Adrenal gland (tissue), 12 donors: ENCODE data around the gene SIM2. TPM values are rescaled to one million over a fixed set of nuclear protein-coding genes. Genes with fewer than 3 reads are reported as not detected.
"Not testable (repeated sequence)": the region's sequence is repeated elsewhere in the genome, so short reads cannot be mapped to it uniquely, and the experiment has no call there.

ENCODE experiments used
- DNase-seq, 7 donors: peaks; one replicate each; pipeline ENCODE4 v3.0.0-alpha.2; 2019 to 2020
- H3K27ac ChIP-seq, 5 donors: fragments of 200-600 bp; sonication (generic) in 4 of 5; 1 replicate in 3 of 5; 2 replicates in 2 of 5; pipeline versions ENCODE4 v1.5.1 to v1.8.0; 2016 to 2020; ENCODE audit warnings: mild to moderate bottlenecking in 1 of 5
- H3K27me3 ChIP-seq: fragments of 200-600 bp; 2 replicates; pipeline ENCODE4 v1.8.0; 2021
- H3K36me3 ChIP-seq, 2 donors: fragments of 200-600 bp; replicated peaks in 1 of 2; 1 replicate in 1 of 2; 2 replicates in 1 of 2; pipeline versions ENCODE4 v1.5.1 to v1.8.0; 2018 to 2022
- H3K4me1 ChIP-seq, 2 donors: fragments of 200-600 bp; replicated peaks in 1 of 2; 1 replicate in 1 of 2; 2 replicates in 1 of 2; pipeline versions ENCODE4 v1.5.1 to v1.8.0; 2018 to 2021
- H3K4me3 ChIP-seq, 4 donors: fragments of 200-600 bp; sonication (generic) in 3 of 4; one replicate each; pipeline ENCODE4 v1.5.1; 2016 to 2018
- H3K9me3 ChIP-seq, 3 donors: fragments of 200-600 bp; sonication (generic) in 1 of 3; replicated peaks in 1 of 3; 1 replicate in 2 of 3; 2 replicates in 1 of 3; pipeline versions ENCODE4 v1.5.1 to v1.8.0; 2016 to 2021
- CTCF ChIP-seq, 6 experiments: fragments of 450-650 bp in 4 of 6; fragments of 200-600 bp in 2 of 6; sonication (generic) in 1 of 6; IDR thresholded peaks; 1 replicate in 5 of 6; 2 replicates in 1 of 6; pipeline versions ENCODE4 v1.5.1 to v1.8.0; 2016 to 2021; ENCODE audit warnings: antibody characterized with exemption in 6 of 6, mild to moderate bottlenecking in 2 of 6, moderate library complexity in 1 of 6
- POLR2A ChIP-seq, 2 donors: fragments of 450-650 bp; IDR thresholded peaks; one replicate each; pipeline ENCODE4 v1.6.1; 2017; ENCODE audit warnings: antibody characterized with exemption in 2 of 2, mild to moderate bottlenecking in 2 of 2, moderate library complexity in 1 of 2
- WGBS, 4 donors: extraction: QIAGEN DNeasy Blood & Tissue Kit in 2 of 4; methylation state at CpG; one replicate each; pipeline versions ENCODE4 v1.1.5 to v1.1.7; 2013 to 2017; 5-methylcytosine and 5-hydroxymethylcytosine counted together
- intact Hi-C, 2 donors: fragments of 100-400 bp; cut with DNase I; formaldehyde crosslinking; loops; one replicate each; pipeline versions ENCODE4 v1.14.1 to v1.15.0; 2022 to 2023
- polyA plus RNA-seq, 3 donors: library from polyadenylated mRNA; stranded (reverse); fragments of 200-250 nt in 2 of 3; fragments of 350-450 nt in 1 of 3; fragmentation: Illumina TruSeq in 1 of 3; extraction: RNeasy Lipid Tissue Mini Kit (QIAGEN cat#74804) in 1 of 3; gene quantifications; one replicate each; pipeline ENCODE4 v1.2.3, GENCODE V29; 2013 to 2014
- total RNA-seq, 9 donors: library from RNA; depleted of rRNA in 4 of 9; stranded (reverse); fragments of >200 nt in 4 of 9; fragments of 120-200 nt in 1 of 9; fragmentation: NEBNext Ultra II Directional in 1 of 9; extraction: Animal tissue kit (Norgen Biotek cat#: 25700) in 1 of 9; gene quantifications; one replicate each; pipeline versions ENCODE4 v1.1.0 to v1.2.4, GENCODE V29; 2013 to 2023
- donor health status: healthy with polysubstance abuse.
- donor health status: Bipolar disorder and iron deficiency.
- donor health status: DM: yes; HTN: yes; CAD: no.
- donor health status: DM: no; HTN: no; CAD: no.
- donor health status: DM: no; HTN: no; CAD: no.
- donor health status: DM: yes; HTN: yes; CAD: no.

SIM2 gene
- total and polyA plus RNA-seq, 12 donors, result 0.03 to 0.55 (median 0.15) TPM; not detected in 5

DNA sequence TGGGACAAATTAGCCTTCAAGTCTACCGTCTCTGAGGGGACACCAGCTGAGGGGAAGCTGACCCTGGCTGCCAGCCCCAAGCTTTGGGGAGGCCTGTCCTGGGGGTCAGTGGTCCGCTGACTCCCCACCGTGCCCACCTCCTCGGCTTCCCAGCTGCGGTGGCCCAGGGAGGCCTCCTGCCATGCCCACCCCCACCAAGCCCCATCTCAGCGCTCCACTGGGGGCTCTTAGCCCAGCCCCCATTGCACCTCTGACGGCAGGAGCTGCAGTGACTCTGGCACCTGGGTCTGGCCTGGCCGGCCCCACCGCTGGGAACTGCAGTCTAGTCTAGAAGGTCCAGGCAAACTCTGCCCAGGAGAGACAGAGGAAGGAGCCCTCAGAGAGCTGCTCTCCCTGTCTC lies 30.2 kb upstream of the SIM2 start:
- no peak for DNase-seq
- WGBS, 4 donors, result 13 to 89% (median 83%) methylated on average over 1 to 9 of the region's 9 CpGs
- Histone ChIP-seq H3K4me1 (no peaks in the 10 kb centered on the region), H3K9me3 (no peaks in the 10 kb centered on the region), H3K4me3 (no peak overlapping the region), H3K27ac (no peak overlapping the region), H3K36me3 (no peaks in the 10 kb centered on the region), H3K27me3 (peaks cover 9% of the 10 kb centered on the region)
- intact Hi-C loops, result no loop called here
- TF ChIP-seq CTCF (IDR thresholded peaks at IDR 0.05), result no peak
- no peak for TF ChIP-seq POLR2A (IDR thresholded peaks at IDR 0.05)

- H3K27me3 ChIP-seq, result peaks cover 7% of the 10 kb centered on the region
- WGBS, 4 donors, result 79 to 96% (median 88%) methylated on average over 2 of the region's 2 CpGs
- intact Hi-C loops, result no loop called here
These were observed 27.1 kb upstream of the SIM2 start for GRCh38 chr21:36671836-36672235.

DNA sequence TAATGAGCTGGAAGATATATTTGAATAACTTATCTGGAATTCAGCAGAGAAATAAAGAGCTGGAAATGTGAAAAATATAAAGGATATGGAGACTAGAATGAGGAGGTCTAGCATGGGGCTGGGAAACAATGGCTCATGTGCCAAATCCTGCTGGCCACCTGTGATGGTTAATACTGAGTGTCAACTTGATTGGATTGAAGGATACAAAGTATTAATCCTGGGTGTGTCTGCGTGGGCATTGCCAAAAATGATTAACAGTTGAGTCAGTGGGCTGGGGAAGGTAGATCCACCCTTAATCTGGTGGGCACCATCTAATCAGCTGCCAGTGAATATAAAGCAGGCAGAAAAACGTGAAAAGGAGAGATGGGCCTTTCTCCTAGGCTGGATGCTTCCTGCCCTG lies 26.6 kb upstream of the SIM2 start:
- H3K4me3 ChIP-seq, H3K27ac ChIP-seq, H3K4me1 ChIP-seq, H3K9me3 ChIP-seq, DNase-seq, intact Hi-C loops, H3K36me3 ChIP-seq: not testable (repeated sequence)
- peaks cover 12% of the 10 kb centered on the region for H3K27me3 ChIP-seq
- 61 to 66% (median 65%) methylated on average over 2 of the region's 2 CpGs for WGBS, 4 donors

More at GRCh38 chr21:36671836-36672235, 27.1 kb upstream of the SIM2 start:
- DNase-seq, result no peak
- Histone ChIP-seq H3K4me3 (no peak overlapping the region), H3K27ac (no peak overlapping the region), H3K36me3 (no peaks in the 10 kb centered on the region), H3K4me1 (no peaks in the 10 kb centered on the region), H3K9me3 (no peaks in the 10 kb centered on the region)
- no peak for TF ChIP-seq CTCF (IDR thresholded peaks at IDR 0.05)
- TF ChIP-seq POLR2A (IDR thresholded peaks at IDR 0.05), result no peak

DNA sequence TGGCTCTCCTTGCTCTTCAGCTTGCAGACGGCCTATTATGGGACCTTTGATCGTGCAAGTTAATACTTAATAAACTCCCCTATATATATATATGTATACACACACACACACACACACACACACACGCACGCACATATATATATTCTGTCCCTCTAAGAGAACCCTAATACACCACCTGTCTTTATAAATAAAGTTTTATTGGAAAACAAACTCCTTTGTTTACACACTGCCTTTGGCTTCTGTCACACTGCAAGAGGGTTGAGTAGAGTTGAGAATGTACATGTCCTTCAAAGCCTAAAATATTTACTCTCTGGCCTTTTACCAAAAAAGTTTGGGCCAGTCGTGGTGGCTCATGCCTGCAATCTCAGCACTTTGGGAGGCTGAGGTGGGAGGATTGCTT lies 26.2 kb upstream of the SIM2 start:
- H3K27me3 ChIP-seq, result peaks cover 16% of the 10 kb centered on the region
- H3K4me1 ChIP-seq, result no peaks in the 10 kb centered on the region
- no peak for DNase-seq
- intact Hi-C loops, result no loop called here
- 81 to 87% (median 85%) methylated on average over 5 of the region's 5 CpGs for WGBS, 4 donors
- no peaks in the 10 kb centered on the region for H3K9me3 ChIP-seq
- no peak for TF ChIP-seq CTCF (IDR thresholded peaks at IDR 0.05)
- TF ChIP-seq POLR2A (IDR thresholded peaks at IDR 0.05), result no peak
- no peaks in the 10 kb centered on the region for H3K36me3 ChIP-seq
- no peak overlapping the region for H3K27ac ChIP-seq
- H3K4me3 ChIP-seq, result no peak overlapping the region
